NB4 (cell line): ENCODE measurements around the gene FAM184A.

Experiments used
- MYC ChIP-seq: IDR thresholded peaks from 2 replicates; pipeline ENCODE4 v1.6.1; 2011; ENCODE audit warnings: low read depth, low read length
- POLR2A ChIP-seq: IDR thresholded peaks from 2 replicates; pipeline ENCODE4 v1.6.1; 2011; ENCODE audit warnings: mild to moderate bottlenecking; ENCODE audit not compliant: insufficient read length; ENCODE audit errors: extremely low read depth
- TF ChIP-seq, protein P1 (sequence below): IDR thresholded peaks from one replicate; pipeline ENCODE4 v1.5.1; 2012; ENCODE audit warnings: low read depth, low read length
- TF ChIP-seq, protein P2 (sequence below): IDR thresholded peaks from 2 replicates; pipeline ENCODE4 v1.6.1; 2011; ENCODE audit warnings: low read depth, low read length

DNA sequence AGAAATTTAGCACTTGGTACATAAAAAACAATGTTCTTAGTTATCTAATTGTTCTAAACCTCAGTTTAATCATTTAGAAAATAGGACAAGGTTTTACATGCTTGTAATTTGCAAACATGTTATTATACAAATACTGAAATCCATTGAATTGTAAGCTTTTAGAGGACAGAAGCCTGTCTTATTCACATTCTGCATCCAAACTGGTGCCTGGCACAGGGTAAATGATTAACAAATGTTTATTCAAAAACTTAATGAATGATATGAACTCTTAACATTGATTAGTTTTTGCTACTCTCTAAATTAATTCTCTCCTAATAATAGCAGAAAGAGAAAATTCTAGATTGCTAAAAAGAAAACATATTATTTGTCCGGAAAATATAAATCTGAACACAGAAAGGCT is 85.1 kb downstream of the FAM184A start:
- TF ChIP-seq, protein P1, sequence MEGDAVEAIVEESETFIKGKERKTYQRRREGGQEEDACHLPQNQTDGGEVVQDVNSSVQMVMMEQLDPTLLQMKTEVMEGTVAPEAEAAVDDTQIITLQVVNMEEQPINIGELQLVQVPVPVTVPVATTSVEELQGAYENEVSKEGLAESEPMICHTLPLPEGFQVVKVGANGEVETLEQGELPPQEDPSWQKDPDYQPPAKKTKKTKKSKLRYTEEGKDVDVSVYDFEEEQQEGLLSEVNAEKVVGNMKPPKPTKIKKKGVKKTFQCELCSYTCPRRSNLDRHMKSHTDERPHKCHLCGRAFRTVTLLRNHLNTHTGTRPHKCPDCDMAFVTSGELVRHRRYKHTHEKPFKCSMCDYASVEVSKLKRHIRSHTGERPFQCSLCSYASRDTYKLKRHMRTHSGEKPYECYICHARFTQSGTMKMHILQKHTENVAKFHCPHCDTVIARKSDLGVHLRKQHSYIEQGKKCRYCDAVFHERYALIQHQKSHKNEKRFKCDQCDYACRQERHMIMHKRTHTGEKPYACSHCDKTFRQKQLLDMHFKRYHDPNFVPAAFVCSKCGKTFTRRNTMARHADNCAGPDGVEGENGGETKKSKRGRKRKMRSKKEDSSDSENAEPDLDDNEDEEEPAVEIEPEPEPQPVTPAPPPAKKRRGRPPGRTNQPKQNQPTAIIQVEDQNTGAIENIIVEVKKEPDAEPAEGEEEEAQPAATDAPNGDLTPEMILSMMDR = no peak
- TF ChIP-seq POLR2A (no peak), MYC (no peak)
- TF ChIP-seq, protein P2, sequence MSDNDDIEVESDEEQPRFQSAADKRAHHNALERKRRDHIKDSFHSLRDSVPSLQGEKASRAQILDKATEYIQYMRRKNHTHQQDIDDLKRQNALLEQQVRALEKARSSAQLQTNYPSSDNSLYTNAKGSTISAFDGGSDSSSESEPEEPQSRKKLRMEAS = no peak
